Heart left ventricle (tissue), 16 donors: ENCODE data around the gene DBN1. TPM values are rescaled to one million over a fixed set of nuclear protein-coding genes. Genes with fewer than 3 reads are reported as not detected.

Experiments used
- ATAC-seq, 4 donors: fragments of 200-7000 bp; cut with Tn5 transposase; one replicate each; pipeline ENCODE4 v1.9.1; 2020 to 2022; ENCODE audit warnings: moderate library complexity in 4 of 4, mild to moderate bottlenecking in 3 of 4, moderate number of reproducible peaks in 1 of 4
- DNase-seq, 5 donors: peaks; one replicate each; pipeline ENCODE4 v3.0.0-alpha.2; 2020
- H3K27ac ChIP-seq, 12 donors: fragments of 200-600 bp; sonication (generic) in 4 of 12; one replicate each; pipeline versions ENCODE4 v1.5.0 to v1.8.0; 2016 to 2022; ENCODE audit warnings: mild to moderate bottlenecking in 2 of 12
- H3K27me3 ChIP-seq, 9 donors: fragments of 200-600 bp; sonication (generic) in 2 of 9; one replicate each; pipeline versions ENCODE4 v1.5.1 to v1.8.0; 2016 to 2022; ENCODE audit warnings: mild to moderate bottlenecking in 3 of 9
- H3K36me3 ChIP-seq, 9 donors: fragments of 200-600 bp; sonication (generic) in 2 of 9; one replicate each; pipeline versions ENCODE4 v1.5.0 to v1.8.0; 2018 to 2022; ENCODE audit warnings: mild to moderate bottlenecking in 2 of 9
- H3K4me1 ChIP-seq, 12 donors: fragments of 200-600 bp; sonication (generic) in 4 of 12; one replicate each; pipeline versions ENCODE4 v1.5.0 to v1.8.0; 2016 to 2022; ENCODE audit warnings: mild to moderate bottlenecking in 3 of 12
- H3K4me3 ChIP-seq, 12 donors: fragments of 200-600 bp; sonication (generic) in 4 of 12; one replicate each; pipeline versions ENCODE4 v1.5.0 to v1.8.0; 2017 to 2022; ENCODE audit warnings: mild to moderate bottlenecking in 9 of 12, moderate library complexity in 4 of 12
- H3K9me3 ChIP-seq, 12 donors: fragments of 200-600 bp; sonication (generic) in 4 of 12; one replicate each; pipeline versions ENCODE4 v1.5.0 to v1.8.0; 2016 to 2022; ENCODE audit warnings: mild to moderate bottlenecking in 1 of 12
- CTCF ChIP-seq, 12 donors: fragments of 200-600 bp; sonication (generic) in 4 of 12; IDR thresholded peaks; one replicate each; pipeline versions ENCODE4 v1.5.0 to v1.8.0; 2018 to 2022; ENCODE audit warnings: antibody characterized with exemption in 12 of 12, mild to moderate bottlenecking in 5 of 12
- POLR2A ChIP-seq, 2 donors: fragments of 450-650 bp; IDR thresholded peaks; one replicate each; pipeline ENCODE4 v1.6.1; 2017; ENCODE audit warnings: antibody characterized with exemption in 2 of 2, mild to moderate bottlenecking in 2 of 2, moderate library complexity in 2 of 2
- WGBS, 4 donors: extraction: QIAGEN DNeasy Blood & Tissue Kit in 2 of 4; methylation state at CpG; one replicate each; pipeline versions ENCODE4 v1.1.5 to v1.1.7; 2013 to 2018; 5-methylcytosine and 5-hydroxymethylcytosine counted together
- intact Hi-C, 10 donors: fragments of 100-400 bp; cut with DNase I; formaldehyde crosslinking; loops; one replicate each; pipeline versions ENCODE4 v1.11.1 to v1.14.2; 2022
- polyA plus RNA-seq, 2 donors: library from polyadenylated mRNA; stranded (reverse); fragments of 200-250 nt; gene quantifications; one replicate each; pipeline ENCODE4 v1.2.3, GENCODE V29; 2013
- total RNA-seq, 9 donors: library from RNA; depleted of rRNA in 2 of 9; stranded (reverse); fragments of >200 nt in 2 of 9; fragmentation: NEBNext Ultra II Directional in 3 of 9; extraction: Animal tissue kit (Norgen Biotek cat#: 25700) in 3 of 9; gene quantifications; one replicate each; pipeline versions ENCODE4 v1.1.0 to v1.2.4, GENCODE V29; 2016 to 2023
- donor health status: ischemic (EF 13 %, LVEDD 7.1; RV severe dilation, severe dysfunction).
- donor health status: healthy with polysubstance abuse.
- donor health status: DM: no; HTN: yes; CAD: no.
- donor health status: DM: no; HTN: no; CAD: no.
- donor health status: ischemic (EF 25% LVEDD 6.9; RV normal size, moderate dysfunction).
- donor health status: ischemic (EF 25% LVEDD 5.7; RV mildly dilated, moderate dysfunction).
- donor health status: healthy.
- donor health status: DM: yes; HTN: yes; CAD: no.
- donor health status: ischemic (EF 35%, LVEDD 5.7; RV mildly dilated, moderate dysfunction).
- donor health status: nonischemic (EF 11% LVEDD 7.7; RV severe dilation, severe dysfunction).
- donor health status: DM: yes; HTN: yes; CAD: no.
- donor health status: PGD.
- donor health status: ischemic (EF 29% LVEDD 5.4; RV normal size, mild dysfunction).
- donor health status: nonischemic (EF 23%, LVEDD 6.1; RV moderate dilation, normal function).

Gene DBN1
- total and polyA plus RNA-seq, 11 donors = 12.3 to 60.7 (median 23.3) TPM

GRCh38 chr5:177496070-177496726, 22.8 kb upstream of the DBN1 start:
- H3K4me3 ChIP-seq = peak overlapping the region; percentile 68 to 96 (median 78)
- H3K27ac ChIP-seq = peak overlapping the region; percentile 73 to 98 (median 95)
- intact Hi-C loops = loop anchor here in 6 of 10 donors (2.0 to 5.0 kb wide), 5 partner anchors 17 to 104 kb away; no protein-coding TSS in a partner anchor
- H3K9me3 ChIP-seq = no peaks in the 10 kb centered on the region
- ATAC-seq = no peak
- DNase-seq = peak in 1 of 5 donors; percentile 65
- TF ChIP-seq POLR2A (IDR thresholded peaks at IDR 0.05) (no peak), CTCF (IDR thresholded peaks at IDR 0.05) (peak in 3 of 12 donors; percentile 11 to 29 (median 11))
- no peaks in the 10 kb centered on the region for H3K27me3 ChIP-seq
- H3K36me3 ChIP-seq = peaks cover 0 to 35% (median 19%) of the 10 kb centered on the region in 9 donors
- H3K4me1 ChIP-seq = peaks cover 8 to 73% (median 59%) of the 10 kb centered on the region in 12 donors
- 23 to 26% (median 26%) methylated on average over 5 to 12 of the region's 12 CpGs for WGBS, 4 donors

- 58 to 73% (median 59%) methylated on average over 7 to 14 of the region's 14 CpGs for WGBS, 4 donors
- Histone ChIP-seq H3K27me3 (no peaks in the 10 kb centered on the region), H3K9me3 (no peaks in the 10 kb centered on the region), H3K4me1 (peaks cover 8 to 66% (median 53%) of the 10 kb centered on the region in 12 donors), H3K27ac (peak overlapping the region in 11 of 12 donors; percentile 87 to 98 (median 95)), H3K4me3 (peak overlapping the region in 10 of 12 donors; percentile 72 to 96 (median 78)), H3K36me3 (peaks cover 0 to 41% (median 26%) of the 10 kb centered on the region in 9 donors)
- DNase-seq (peak; percentile 72 to 84 (median 78)), ATAC-seq (peak; percentile 4 to 36 (median 14))
- TF ChIP-seq CTCF (IDR thresholded peaks at IDR 0.05) (no peak), POLR2A (IDR thresholded peaks at IDR 0.05) (peak in 1 of 2 donors; percentile 15)
- intact Hi-C loops = loop anchor here in 6 of 10 donors (2.0 to 5.0 kb wide), 5 partner anchors 17 to 103 kb away; no protein-coding TSS in a partner anchor
These were observed 22.0 kb upstream of the DBN1 start for GRCh38 chr5:177495243-177496060.

GRCh38 chr5:177494346-177495195, 21.1 kb upstream of the DBN1 start:
- ATAC-seq (peak in 3 of 4 donors; percentile 18 to 44 (median 31)), DNase-seq (peak; percentile 71 to 87 (median 83))
- no peaks in the 10 kb centered on the region for H3K9me3 ChIP-seq
- no peak for TF ChIP-seq POLR2A (IDR thresholded peaks at IDR 0.05)
- peak in 7 of 12 donors; percentile 12 to 40 (median 21) for TF ChIP-seq CTCF (IDR thresholded peaks at IDR 0.05)
- H3K4me1 ChIP-seq = peaks cover 8 to 62% (median 52%) of the 10 kb centered on the region in 12 donors
- peaks cover 0 to 49% (median 34%) of the 10 kb centered on the region in 9 donors for H3K36me3 ChIP-seq
- intact Hi-C loops = loop anchor here in 3 of 10 donors (5.0 kb wide), 2 partner anchors 37 to 102 kb away; no protein-coding TSS in a partner anchor
- WGBS, 4 donors = 54 to 62% (median 58%) methylated on average over 8 to 11 of the region's 11 CpGs
- H3K27me3 ChIP-seq = no peaks in the 10 kb centered on the region
- H3K27ac ChIP-seq = peak overlapping the region in 11 of 12 donors; percentile 21 to 98 (median 95)
- peak overlapping the region in 9 of 12 donors; percentile 31 to 96 (median 78) for H3K4me3 ChIP-seq
